AG04450 (cell line): ENCODE data around the gene NSD2. TPM values are rescaled to one million over a fixed set of nuclear protein-coding genes. Genes with fewer than 3 reads are reported as not detected.

Experiments used
- CTCF ChIA-PET: fragments of 300-600, 350-600 bp; formaldehyde crosslinking; extraction: SDS; loops from one replicate; lab custom pipeline; 2022; ENCODE audit warnings: antibody characterized with exemption, inconsistent platforms; lab: Charles Lee
- POLR2A ChIA-PET: fragments of 350-600 bp; formaldehyde crosslinking; extraction: SDS; loops from one replicate; lab custom pipeline; 2021; ENCODE audit warnings: antibody characterized with exemption, inconsistent platforms; lab: Yijun Ruan, JAX
- DNase-seq: peaks from one replicate; pipeline ENCODE4 v3.0.0-alpha.2; 2011; ENCODE audit warnings: low read depth, low spot score
- H3K27ac ChIP-seq: one replicate; pipeline ENCODE4 v1.5.1; 2012; ENCODE audit warnings: low read depth, low read length, control low read depth
- H3K27me3 ChIP-seq: one replicate; pipeline ENCODE4 v1.6.0; 2012; ENCODE audit warnings: low read length; ENCODE audit not compliant: control insufficient read depth, insufficient read depth
- H3K4me3 ChIP-seq: 2 replicates; pipeline ENCODE4 v1.5.1; 2011; ENCODE audit warnings: mild to moderate bottlenecking, low read depth, low read length, control low read depth
- H3K9me3 ChIP-seq: 2 replicates; pipeline ENCODE4 v1.5.1; 2012; ENCODE audit warnings: low read length; ENCODE audit not compliant: control insufficient read depth, insufficient read depth
- polyA plus RNA-seq: library from polyadenylated mRNA; depleted of rRNA; stranded (reverse); fragments of >200 nt; gene quantifications from 2 replicates; pipeline ENCODE4 v1.2.3, GENCODE V29; 2011
- TF ChIP-seq, protein P1 (sequence below): IDR thresholded peaks from 2 replicates; pipeline ENCODE4 v1.5.1; 2011; ENCODE audit warnings: low read depth, low read length, control low read depth, inconsistent platforms

Gene NSD2
- polyA plus RNA-seq, 1 experiment = 26.4 TPM

DNA sequence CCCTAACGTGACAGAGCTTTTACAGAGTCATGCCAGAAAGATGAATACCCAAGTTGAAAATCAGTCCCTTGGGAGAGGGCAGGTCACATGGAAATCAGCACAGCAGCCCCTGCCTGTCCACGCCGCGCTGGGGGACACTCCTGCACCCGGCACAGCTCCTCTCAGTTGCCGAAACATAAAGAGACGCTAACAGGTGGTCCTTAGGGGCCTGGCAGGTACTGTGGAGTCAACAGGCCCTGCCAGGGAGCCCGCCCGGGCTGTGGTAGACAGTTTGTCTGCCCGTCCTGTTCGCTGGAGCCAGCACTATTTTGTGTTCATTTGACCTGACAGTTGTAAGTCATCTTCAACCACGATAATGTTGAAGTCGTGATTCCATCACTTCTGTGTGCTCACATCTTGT, 107.0 kb downstream of the NSD2 start:
- H3K9me3 ChIP-seq = no peaks in the 10 kb centered on the region; the same call in 1 of the 2 replicates
- H3K27me3 ChIP-seq = no peaks in the 10 kb centered on the region
- TF ChIP-seq, protein P1, sequence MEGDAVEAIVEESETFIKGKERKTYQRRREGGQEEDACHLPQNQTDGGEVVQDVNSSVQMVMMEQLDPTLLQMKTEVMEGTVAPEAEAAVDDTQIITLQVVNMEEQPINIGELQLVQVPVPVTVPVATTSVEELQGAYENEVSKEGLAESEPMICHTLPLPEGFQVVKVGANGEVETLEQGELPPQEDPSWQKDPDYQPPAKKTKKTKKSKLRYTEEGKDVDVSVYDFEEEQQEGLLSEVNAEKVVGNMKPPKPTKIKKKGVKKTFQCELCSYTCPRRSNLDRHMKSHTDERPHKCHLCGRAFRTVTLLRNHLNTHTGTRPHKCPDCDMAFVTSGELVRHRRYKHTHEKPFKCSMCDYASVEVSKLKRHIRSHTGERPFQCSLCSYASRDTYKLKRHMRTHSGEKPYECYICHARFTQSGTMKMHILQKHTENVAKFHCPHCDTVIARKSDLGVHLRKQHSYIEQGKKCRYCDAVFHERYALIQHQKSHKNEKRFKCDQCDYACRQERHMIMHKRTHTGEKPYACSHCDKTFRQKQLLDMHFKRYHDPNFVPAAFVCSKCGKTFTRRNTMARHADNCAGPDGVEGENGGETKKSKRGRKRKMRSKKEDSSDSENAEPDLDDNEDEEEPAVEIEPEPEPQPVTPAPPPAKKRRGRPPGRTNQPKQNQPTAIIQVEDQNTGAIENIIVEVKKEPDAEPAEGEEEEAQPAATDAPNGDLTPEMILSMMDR = no peak
- DNase-seq = no peak
- H3K27ac ChIP-seq = no peak overlapping the region
- no peak overlapping the region for H3K4me3 ChIP-seq
- CTCF ChIA-PET = no interaction called here
- POLR2A ChIA-PET = no interaction called here

DNA sequence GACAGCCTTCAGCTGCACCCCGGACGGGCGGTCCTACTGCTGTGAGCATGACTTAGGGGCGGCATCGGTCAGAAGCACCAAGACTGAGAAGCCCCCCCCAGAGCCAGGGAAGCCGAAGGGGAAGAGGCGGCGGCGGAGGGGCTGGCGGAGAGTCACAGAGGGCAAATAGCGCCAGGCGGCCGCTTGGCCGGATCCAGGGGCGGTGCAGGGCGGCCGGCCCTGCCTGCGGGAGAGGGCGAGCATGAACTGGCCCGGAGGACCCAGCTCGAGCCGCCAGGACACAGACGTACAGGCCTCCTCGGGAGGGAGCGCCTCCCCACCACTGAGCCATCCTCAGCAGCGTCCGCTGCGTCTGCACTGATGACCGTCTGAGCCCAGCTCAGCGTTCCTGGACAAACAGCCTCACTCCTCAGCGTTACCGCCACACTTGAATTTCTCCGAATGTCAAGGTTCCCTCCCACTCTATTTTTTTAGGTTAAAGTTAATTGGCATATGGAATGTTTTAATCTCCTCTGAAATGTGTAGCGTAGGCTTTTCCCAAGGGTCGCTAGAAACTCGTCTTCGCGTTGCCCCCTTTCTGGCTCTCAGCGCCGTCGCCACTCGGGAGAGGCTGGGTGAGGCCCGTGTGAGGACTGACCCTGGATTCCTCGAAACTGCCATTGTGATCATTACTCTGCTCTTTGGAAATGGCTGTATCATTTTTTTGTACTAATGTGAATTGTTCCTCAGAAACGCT, 107.7 kb downstream of the NSD2 start:
- POLR2A ChIA-PET = no interaction called here
- no peaks in the 10 kb centered on the region; the same call in 1 of the 2 replicates for H3K9me3 ChIP-seq
- TF ChIP-seq, protein P1 = no peak
- no peaks in the 10 kb centered on the region for H3K27me3 ChIP-seq
- no peak overlapping the region for H3K27ac ChIP-seq
- H3K4me3 ChIP-seq = no peak overlapping the region
- no peak for DNase-seq
- CTCF ChIA-PET = no interaction called here

DNA sequence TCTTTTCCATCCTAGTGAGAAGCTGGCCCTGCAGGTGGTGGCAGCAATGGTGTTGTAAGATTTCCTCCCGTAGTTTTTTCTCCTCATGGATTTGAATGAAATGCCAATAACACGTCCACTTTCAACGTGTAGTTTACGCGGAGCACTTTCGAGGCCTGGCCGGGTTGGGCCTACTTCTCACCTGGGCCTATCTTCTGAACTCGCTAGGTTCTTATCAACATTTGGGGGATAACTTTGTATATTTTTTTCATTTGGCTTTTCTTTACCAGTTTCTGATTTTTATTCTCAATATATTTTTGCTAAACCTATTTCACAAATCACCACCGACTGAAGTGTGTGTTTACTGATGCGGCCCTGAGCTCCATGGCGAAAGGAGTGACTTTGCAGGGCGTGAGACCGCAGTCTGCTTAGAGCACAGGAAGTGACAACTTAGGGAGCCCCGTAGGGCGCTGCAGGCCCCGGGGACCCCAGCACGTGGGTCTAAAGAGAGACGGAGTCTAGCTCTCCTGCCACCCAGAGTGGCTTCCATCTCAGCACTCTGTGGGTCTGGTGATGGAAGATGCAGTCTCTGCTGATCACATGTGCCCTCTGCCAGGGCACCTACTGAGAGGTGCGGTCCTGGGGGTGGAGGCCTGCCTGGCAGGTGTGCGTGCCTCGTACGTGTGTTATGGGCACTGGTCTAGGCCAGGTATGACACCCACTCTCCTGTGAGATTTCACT, 108.4 kb downstream of the NSD2 start:
- no peaks in the 10 kb centered on the region; the same call in 1 of the 2 replicates for H3K9me3 ChIP-seq
- POLR2A ChIA-PET = no interaction called here
- H3K27ac ChIP-seq = no peak overlapping the region
- TF ChIP-seq, protein P1 = no peak
- CTCF ChIA-PET = no interaction called here
- H3K4me3 ChIP-seq = no peak overlapping the region
- H3K27me3 ChIP-seq = no peaks in the 10 kb centered on the region
- DNase-seq = no peak

DNA sequence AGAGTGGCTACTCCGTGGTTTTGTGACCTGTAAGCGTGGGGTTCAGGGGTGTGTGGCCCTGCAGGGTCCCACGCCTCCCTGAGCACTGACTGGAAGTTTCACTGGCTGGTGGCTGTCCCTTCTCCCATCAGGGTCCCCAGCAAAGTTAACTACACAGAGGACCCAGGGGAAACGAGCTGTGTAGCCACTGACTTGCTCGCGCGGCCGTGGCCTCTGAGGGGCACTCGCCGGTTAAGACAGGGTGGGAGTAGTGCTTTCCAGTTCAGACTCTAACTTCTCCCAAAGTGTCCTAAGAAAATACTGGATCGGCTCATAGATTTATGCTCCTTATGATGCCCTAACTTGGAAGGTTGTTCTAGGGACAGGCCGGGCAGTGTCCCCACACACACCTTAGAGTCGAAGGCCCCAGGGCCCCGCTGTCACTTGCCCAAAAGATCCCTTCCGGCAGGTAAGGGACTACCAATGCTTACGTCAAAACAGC, 109.4 kb downstream of the NSD2 start:
- TF ChIP-seq, protein P1 = no peak
- Histone ChIP-seq H3K27ac (no peak overlapping the region), H3K9me3 (no peaks in the 10 kb centered on the region; the same call in 1 of the 2 replicates), H3K4me3 (no peak overlapping the region), H3K27me3 (no peaks in the 10 kb centered on the region)
- ChIA-PET POLR2A (no interaction called here), CTCF (no interaction called here)
- DNase-seq = no peak
